Kidney epithelial cell (primary cell): ENCODE data around the gene NNMT. TPM values are rescaled to one million over a fixed set of nuclear protein-coding genes. Genes with fewer than 3 reads are reported as not detected.
"Not testable (repeated sequence)": the region's sequence is repeated elsewhere in the genome, so short reads cannot be mapped to it uniquely, and the experiment has no call there.

Experiments used
- DNase-seq: peaks from one replicate; pipeline ENCODE4 v3.0.0-alpha.2; 2010; ENCODE audit warnings: low read depth
- H3K27me3 ChIP-seq: 2 replicates; pipeline ENCODE4 v1.6.0; 2011; ENCODE audit warnings: low read length; ENCODE audit not compliant: control insufficient read depth, insufficient read depth
- H3K36me3 ChIP-seq: 2 replicates; pipeline ENCODE4 v1.5.1; 2011; ENCODE audit warnings: low read length; ENCODE audit not compliant: control insufficient read depth, insufficient read depth
- H3K4me3 ChIP-seq: 2 replicates; pipeline ENCODE4 v1.5.1; 2011; ENCODE audit warnings: low read depth, mild to moderate bottlenecking, control low read depth, low read length
- CTCF ChIP-seq: IDR thresholded peaks from 2 replicates; pipeline ENCODE4 v1.5.1; 2011; ENCODE audit warnings: mild to moderate bottlenecking, moderate library complexity, low read length, control low read depth, inconsistent platforms; ENCODE audit not compliant: insufficient read depth, poor library complexity, severe bottlenecking
- total RNA-seq: library from RNA; depleted of rRNA; stranded (reverse); fragments of >200 nt; gene quantifications from 2 replicates; pipeline ENCODE4 v1.2.3, GENCODE V29; 2015

The NNMT gene
- total RNA-seq, 1 donor from 2014 or later, result 470 TPM

GRCh38 chr11:114326151-114326550 is 30.0 kb downstream of the NNMT start:
- H3K4me3 ChIP-seq, result no peak overlapping the region
- H3K27me3 ChIP-seq, result no peaks in the 10 kb centered on the region
- no peaks in the 10 kb centered on the region for H3K36me3 ChIP-seq
- TF ChIP-seq CTCF, result no peak
- DNase-seq, result no peak

- H3K27me3 ChIP-seq, result no peaks in the 10 kb centered on the region
- no peaks in the 10 kb centered on the region for H3K36me3 ChIP-seq
- DNase-seq, result no peak
- no peak for TF ChIP-seq CTCF
- no peak overlapping the region for H3K4me3 ChIP-seq
Observed at GRCh38 chr11:114326776-114327175, 30.6 kb downstream of the NNMT start.

- no peak for DNase-seq
- Histone ChIP-seq H3K27me3 (no peaks in the 10 kb centered on the region), H3K4me3 (no peak overlapping the region), H3K36me3 (no peaks in the 10 kb centered on the region)
- no peak for TF ChIP-seq CTCF
Observed at GRCh38 chr11:114330373-114330772, 34.2 kb downstream of the NNMT start.

- H3K4me3 ChIP-seq, result no peak overlapping the region
- H3K27me3 ChIP-seq, result no peaks in the 10 kb centered on the region
- DNase-seq, result peak; percentile 42
- peak; percentile 76 for TF ChIP-seq CTCF
- no peaks in the 10 kb centered on the region for H3K36me3 ChIP-seq
Observed at GRCh38 chr11:114340311-114341131, 44.3 kb downstream of the NNMT start.

GRCh38 chr11:114341667-114342066 is 45.5 kb downstream of the NNMT start:
- H3K27me3 ChIP-seq, H3K4me3 ChIP-seq, DNase-seq, H3K36me3 ChIP-seq: not testable (repeated sequence)

GRCh38 chr11:114342476-114342875 is 46.3 kb downstream of the NNMT start:
- DNase-seq, result no peak
- no peak for TF ChIP-seq CTCF
- Histone ChIP-seq H3K4me3 (no peak overlapping the region), H3K36me3 (no peaks in the 10 kb centered on the region), H3K27me3 (no peaks in the 10 kb centered on the region)
